ENCODE data around the gene MYBPC2.

MYBPC2 gene

GRCh38 chr19:50482271-50482855 is 49.7 kb downstream of the MYBPC2 start:
- DNase-seq = no peak

- DNase-seq = no peak
These were observed 50.2 kb downstream of the MYBPC2 start for GRCh38 chr19:50482916-50483315.

GRCh38 chr19:50485284-50485955 is 52.7 kb downstream of the MYBPC2 start:
- no peak for DNase-seq

GRCh38 chr19:50486823-50487515 is 54.3 kb downstream of the MYBPC2 start:
- no peak for DNase-seq

- no peak for DNase-seq
These were observed 55.9 kb downstream of the MYBPC2 start for GRCh38 chr19:50488389-50489194.

GRCh38 chr19:50489461-50490011 is 56.8 kb downstream of the MYBPC2 start:
- no peak for DNase-seq

GRCh38 chr19:50490411-50490811 is 57.7 kb downstream of the MYBPC2 start:
- no peak for DNase-seq

- no peak for DNase-seq
These were observed 58.3 kb downstream of the MYBPC2 start for GRCh38 chr19:50490991-50491472.

- no peak for DNase-seq
These were observed 59.8 kb downstream of the MYBPC2 start for GRCh38 chr19:50492303-50493052.

- DNase-seq = no peak
These were observed 60.5 kb downstream of the MYBPC2 start for GRCh38 chr19:50493171-50493570.

- no peak for DNase-seq
These were observed 61.7 kb downstream of the MYBPC2 start for GRCh38 chr19:50494186-50495019.

GRCh38 chr19:50495020-50495531 is 62.4 kb downstream of the MYBPC2 start:
- DNase-seq = no peak

GRCh38 chr19:50496189-50497021 is 63.7 kb downstream of the MYBPC2 start:
- no peak for DNase-seq

GRCh38 chr19:50497022-50497405 is 64.3 kb downstream of the MYBPC2 start:
- no peak for DNase-seq

- no peak for DNase-seq
These were observed 65.7 kb downstream of the MYBPC2 start for GRCh38 chr19:50498219-50499056.

GRCh38 chr19:50500060-50500752 is 67.5 kb downstream of the MYBPC2 start:
- no peak for DNase-seq

- no peak for DNase-seq
These were observed 68.1 kb downstream of the MYBPC2 start for GRCh38 chr19:50500753-50501151.

- DNase-seq = no peak
These were observed 68.5 kb downstream of the MYBPC2 start for GRCh38 chr19:50501186-50501567.
